Activated CD8-positive, alpha-beta memory T cell treated with anti-CD3 and anti-CD28 coated beads, Interleukin-2, amount 50 U/mL, for 1 hour (primary cell): Measurements from ENCODE around the gene RNF145.
A peak's percentile ranks its signal among the peaks of the same experiment; 100 is the strongest.
"Not testable (repeated sequence)": the region's sequence is repeated elsewhere in the genome, so short reads cannot be mapped to it uniquely, and the experiment has no call there.

Source experiments
- DNase-seq: peaks from one replicate; pipeline ENCODE4 v3.0.0-alpha.2; 2020; ENCODE audit errors: extremely low read depth

The RNF145 gene

DNA sequence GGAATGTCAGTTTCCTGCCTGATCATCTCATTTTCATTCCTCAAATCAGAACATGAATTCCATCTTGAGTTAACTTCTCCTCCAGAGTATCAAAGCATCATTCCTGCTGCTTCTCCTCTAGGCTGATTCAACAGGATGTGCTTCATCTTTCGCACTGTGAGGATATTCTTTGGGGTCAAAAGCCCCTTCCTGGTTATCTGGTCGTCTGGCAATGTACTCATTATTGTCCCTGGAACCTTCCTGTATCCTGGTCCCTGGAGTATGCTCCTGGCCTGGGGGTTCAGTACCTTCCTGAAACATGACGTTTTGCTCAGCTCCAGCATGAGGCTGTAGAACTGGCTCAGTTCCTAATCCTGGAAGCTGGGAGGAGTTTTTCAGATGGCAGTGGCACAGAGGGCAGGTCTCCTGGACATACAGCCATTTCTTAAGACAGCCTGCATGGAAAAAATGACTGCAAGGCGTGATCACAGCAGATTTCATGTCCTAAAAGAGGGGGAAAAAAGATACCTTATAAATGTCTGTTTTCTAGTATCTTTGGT is 50.7 kb downstream of the RNF145 start:
- not testable (repeated sequence) for DNase-seq

DNA sequence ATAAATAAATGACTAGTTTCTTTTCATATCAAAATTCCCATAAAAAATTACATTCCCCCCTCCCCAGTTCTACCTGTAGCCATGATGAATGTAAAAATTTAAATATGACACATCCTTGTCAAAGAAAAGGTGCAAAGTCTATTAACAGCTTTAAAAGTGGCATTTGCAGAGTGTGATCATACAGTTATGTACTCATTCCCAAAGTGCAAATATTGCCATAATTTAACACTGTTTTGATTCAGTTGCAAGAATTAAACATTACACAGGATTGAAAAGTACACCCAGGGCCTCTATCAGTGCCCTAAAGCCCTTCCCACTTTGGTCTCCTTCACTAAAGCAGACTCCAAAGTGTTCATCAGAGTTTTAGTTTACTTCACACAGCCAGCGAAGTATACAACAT is 51.8 kb downstream of the RNF145 start:
- DNase-seq, result no peak

DNA sequence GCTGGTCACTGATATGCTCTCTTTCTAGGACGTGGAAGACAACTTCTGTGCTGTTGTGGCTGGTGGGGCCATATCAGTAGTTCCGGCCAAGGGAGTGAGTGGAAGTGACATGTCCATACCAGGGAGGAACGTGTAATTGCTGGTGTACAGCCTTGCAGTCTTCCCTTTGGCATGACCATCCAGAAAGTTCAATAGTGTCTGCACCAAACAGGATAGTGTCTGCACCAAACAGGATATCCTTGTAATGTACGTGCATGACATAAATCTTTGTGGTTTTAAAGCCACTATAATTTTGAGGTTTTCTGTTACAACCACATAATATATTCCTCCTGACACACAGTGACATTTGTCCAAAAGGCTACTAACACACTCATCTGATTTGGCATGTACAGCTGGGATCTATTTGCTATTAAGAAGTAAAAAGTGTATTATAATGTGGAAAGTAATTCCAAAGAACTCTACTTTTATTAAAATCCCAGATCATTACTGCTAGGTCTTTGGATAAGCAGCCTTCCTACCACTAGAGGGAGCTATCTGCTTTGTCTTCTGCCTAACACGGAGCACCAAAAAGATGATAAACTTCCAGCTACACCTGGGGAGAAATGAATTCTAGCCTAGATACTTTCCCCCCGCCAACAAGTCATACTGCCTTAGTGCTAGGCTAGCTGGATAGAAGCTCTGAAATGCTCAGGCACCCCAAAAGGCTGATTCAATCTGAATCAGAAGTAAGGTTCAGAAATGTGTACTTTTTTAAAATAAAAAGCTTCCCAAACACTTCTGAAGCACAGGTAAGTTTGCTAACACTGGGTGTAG is 52.7 kb downstream of the RNF145 start:
- peak; percentile 8 for DNase-seq

DNA sequence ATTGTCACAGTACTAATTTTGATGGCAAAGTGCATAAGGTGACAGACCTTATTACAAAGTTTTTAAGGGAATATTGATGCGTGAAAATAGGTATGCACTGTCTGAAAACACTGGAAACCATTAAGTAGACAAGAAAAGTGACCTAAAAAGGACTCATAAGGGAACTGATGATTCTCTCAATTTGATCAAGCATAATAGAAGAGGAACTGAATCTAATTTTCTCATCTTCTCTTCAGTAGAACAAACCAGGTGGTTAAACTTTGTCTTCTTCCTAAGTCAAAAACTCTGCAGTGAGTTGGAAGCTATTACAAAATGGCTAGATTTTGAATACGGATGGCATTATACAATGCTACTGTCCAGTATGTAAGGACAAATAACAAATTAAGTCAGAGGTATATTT is 53.4 kb downstream of the RNF145 start:
- DNase-seq, result no peak

DNA sequence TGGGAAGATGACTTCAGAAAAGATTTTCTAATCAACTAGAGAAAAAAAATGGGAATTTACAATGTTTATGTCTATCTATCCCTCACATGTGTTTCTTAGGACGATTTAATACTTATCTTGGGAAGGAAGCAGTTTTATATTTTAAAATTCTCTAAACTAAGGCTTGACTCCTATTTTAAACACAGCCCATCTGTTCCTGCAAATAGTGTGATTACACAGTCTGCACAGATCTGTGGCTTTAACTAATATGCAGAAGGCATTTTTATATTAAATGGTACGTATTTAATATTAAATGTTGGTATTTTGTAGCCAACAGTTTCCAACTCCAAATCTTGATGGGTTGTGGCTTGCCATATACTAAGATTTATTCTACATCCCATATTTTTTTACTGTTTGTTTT is 56.5 kb downstream of the RNF145 start:
- DNase-seq, result no peak

DNA sequence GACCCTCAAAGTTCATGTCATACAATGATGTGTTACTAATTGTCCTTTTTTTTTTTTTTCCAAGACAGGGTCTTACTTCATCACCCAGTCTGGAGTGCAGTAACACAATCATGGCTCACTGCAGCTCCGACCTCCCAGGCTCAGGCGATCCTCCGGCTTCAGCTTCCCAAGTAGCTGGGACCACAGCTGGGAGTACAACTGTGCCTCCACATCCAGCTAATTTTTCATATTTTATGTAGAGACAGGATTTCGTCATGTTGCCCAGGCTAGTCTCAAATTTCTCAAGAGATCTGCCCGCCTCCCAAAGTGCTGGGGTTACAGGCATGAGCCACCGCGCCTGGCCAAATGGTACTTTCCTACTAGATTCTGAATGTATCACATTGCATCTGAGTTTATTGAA is 60.3 kb downstream of the RNF145 start:
- no peak for DNase-seq

DNA sequence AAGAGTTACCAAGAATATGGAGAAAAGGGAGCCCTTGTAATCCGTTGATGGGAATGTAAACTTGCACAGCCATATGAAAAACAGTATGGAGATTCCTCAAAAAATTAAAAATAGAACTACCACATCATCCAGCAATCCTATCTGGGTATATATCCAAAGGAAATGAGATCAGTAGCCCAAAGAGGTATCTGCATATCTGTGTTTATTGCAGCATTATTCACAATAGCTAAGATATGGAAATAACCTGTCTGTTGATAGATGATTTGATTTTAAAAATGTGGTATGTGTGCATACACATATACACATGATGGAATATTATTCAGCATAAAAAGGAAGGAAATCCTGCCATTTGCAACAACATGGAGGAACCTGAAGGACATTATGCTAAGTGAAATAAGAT is 61.4 kb downstream of the RNF145 start:
- no peak for DNase-seq

DNA sequence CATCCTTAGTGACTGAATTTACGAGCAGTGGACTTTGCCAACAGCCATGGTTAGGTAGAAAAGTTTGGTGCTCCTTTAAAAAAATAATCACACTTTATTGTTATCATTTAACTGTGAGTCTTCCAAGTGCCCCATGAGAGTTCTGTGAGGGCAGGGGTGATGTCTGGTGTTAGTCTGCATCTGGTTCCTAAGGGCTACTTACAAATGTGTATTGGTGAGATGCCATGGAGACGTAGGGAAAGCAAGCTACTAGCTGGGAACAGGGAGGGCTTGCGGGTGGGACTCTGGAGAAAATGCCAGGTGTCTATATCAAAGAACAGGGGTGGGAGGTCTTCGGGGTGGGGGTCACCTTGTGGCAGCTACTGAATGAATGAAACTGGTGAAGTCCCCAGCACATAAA is 62.5 kb downstream of the RNF145 start:
- DNase-seq, result no peak

DNA sequence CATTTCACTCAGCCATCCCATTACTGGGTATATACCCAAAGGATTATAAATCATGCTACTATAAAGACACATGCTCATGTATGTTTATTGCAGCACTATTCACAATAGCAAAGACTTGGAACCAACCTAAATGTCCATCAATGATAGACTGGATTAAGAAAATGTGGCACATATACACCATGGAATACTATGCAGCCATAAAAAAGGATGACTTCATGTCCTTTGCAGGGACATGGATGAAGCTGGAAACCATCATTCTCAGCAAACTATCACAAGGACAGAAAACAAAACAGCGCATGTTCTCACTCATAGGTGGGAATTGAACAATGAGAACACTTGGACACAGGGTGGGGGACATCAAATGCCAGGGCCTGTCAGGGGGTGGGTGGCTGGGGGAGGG is 64.2 kb downstream of the RNF145 start:
- DNase-seq, result not testable (repeated sequence)

DNA sequence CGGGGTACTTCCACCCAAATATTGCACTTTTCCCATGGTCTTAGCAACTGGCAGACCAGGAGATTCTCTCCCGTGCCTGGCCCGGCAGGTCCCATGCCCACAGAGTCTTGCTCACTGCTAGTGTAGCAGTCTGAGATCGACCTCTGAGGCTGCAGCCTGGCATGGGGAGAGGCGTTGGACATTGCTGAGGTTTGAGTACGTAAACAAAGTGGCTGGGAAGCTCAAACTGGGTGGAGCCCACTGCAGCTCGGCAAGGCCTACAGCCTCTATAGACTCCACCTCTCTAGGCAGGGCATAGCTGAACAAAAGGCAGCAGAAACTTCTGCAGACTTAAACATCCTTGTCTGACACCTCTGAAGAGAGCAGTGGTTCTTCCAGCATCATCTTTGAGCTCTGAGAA is 69.6 kb downstream of the RNF145 start:
- DNase-seq, result no peak

DNA sequence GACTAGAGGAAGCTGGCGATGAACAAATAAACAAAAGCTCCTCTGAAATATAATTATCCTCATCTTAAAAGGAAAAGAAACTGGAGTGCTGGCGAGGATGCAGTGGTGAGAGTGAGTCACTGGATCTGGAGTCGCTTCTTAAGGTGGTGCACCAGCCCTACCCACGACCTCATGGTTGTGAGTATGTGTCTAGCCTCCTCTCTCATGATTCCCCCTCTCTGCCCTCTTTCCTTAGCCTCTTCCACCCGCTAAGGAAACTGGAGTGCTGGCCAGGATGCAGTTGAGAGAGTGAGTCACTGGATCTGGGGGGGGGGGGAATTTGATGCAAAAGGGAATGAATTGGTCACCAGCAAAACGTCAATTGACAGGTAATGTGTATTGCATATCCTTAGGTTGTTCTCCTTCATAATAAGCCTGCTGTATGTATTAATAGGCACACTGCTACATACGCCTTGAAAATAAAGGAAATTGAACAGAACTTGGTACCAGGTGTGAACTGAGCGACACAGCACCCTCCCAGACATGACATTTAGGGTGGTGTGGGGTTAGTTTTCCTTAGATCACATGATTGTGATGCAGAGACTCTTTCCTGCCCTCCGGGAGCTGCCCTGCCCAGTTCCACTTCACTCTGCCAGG is 73.3 kb downstream of the RNF145 start:
- no peak for DNase-seq

DNA sequence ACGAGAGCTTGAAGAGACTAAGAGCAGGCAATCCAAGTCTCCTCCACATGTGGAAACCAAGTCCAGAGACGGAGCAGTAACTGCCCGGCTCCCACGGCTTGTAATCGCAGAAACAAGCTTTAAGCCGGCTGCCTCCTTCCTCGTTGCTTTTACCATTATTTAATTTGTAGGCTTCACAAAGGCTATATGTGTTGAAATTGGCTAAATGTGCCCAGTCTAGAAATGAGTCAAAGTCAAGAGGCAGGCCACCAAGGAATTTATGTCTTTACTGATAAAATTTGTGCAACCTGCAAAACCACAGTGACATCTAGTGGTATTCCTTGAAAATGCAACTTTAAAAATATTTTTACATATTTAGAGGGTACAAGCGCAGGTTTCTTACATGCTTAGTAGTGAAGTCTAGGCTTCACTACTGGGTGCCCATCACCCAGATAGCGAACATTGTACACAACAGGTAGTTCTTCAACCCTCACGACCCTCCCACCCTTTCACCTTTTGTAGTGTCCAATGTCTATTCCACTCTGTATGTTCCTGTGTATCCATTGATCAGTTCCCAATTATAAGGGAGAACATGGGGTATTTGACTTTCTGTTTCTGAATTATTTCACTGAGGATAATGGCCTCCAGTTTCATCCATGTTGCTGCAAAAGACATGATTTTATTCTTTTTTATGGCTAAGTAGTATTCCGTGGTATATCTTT is 76.2 kb downstream of the RNF145 start:
- no peak for DNase-seq

DNA sequence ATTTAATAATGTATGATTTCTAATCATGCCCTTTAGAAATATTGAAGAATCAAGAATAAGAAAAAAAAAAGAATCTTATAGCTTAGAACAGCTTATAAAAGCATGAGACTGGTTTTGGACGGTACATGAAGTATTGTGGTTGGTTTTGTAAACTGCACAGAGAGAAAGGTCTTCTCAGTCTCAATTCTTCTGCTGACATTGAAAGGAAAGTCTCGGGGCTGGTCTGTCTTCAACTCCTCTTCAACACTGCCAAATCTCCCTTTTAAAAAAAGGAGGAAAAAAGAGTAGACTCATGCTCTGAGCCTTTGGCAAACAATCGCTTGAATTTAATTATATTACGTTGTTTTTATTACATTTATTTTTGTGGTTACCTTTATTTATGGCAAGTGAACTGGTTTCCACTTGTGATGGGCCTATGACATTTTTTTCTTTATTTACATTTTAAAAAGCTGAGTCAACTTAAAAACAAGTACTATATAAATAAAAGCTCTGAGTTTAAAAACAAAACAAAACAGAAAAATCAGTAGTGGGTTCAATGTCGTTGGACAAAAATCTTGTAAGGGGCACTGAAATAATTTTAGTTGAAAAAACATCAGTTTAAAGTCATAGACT is 76.8 kb downstream of the RNF145 start:
- DNase-seq, result no peak

DNA sequence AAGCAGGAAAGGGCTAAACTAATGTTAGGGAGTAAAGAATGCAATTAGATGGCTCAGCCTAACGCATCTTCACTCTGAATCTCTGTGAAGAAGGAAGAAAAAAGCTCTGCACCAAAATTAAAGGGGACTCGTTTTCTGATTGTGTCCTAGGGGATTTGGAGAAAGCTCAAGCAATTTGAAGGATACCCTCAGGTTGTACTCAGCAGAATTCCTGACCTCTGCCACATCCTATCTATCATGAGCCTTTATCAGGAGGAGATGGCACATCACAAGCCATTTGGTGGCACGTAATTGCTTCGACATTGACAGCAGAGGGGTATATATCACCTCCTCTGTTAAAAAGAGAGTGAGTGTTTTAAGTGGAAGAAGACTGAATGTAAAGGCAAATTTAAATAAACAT is 77.4 kb downstream of the RNF145 start:
- no peak for DNase-seq

DNA sequence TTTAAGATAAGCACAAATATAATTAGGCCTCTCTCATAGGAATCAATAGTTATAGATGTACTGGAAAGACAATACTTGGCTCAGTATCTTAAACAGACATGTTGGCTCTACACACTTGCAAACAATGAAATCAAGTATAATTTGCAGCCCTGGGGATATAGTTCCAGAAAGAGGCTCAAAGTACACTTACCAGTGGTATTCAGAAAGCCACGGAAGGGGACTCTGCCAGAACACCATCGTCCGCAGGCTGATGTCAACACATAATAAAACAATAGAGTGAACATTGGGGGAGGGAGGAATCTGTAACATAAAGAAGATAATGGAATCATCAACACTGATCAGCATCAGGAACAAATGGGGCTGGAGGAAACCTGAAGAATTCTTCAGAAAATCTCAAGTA is 78.5 kb downstream of the RNF145 start:
- DNase-seq, result no peak

DNA sequence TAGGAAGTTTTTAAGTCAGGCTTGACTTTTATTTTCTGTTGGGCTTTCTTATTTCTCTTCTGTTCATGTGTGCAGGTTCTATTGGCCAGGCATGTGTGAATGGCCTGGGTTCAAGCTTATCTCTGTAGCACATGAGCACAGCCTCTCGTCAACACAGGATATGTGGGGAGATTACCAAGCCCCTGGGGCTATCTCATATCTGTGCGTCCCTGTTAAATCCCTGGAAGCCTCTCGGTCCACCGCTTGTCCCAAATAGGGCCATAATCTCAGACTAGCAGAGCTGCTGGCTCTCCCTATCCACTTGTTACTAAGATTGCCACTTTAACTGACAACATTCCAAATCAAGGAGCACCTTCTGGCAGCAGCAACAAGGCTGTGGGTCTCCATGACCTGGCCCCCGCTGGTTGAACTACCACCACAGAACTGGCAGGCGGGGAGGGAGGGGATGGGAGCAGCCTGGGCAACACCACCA is 81.2 kb downstream of the RNF145 start:
- DNase-seq, result no peak

DNA sequence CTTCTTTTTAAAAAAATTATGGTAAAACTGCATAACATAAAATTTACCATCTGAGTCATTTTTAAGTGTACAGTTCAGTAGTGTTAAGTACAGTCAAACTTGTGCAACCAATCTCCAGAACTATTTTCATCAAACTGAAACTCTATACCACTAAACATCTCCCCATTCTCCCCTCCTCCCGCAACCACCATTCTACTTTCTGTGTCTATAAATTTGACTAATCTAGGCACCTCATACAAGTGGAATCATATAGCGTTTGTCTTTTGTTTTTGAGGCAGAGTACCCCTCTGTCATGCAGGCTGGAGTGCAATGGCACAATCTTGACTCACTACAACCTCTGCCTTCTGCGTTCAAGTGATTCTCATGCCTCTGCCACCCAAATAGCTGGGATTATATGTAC is 85.7 kb downstream of the RNF145 start:
- no peak for DNase-seq

DNA sequence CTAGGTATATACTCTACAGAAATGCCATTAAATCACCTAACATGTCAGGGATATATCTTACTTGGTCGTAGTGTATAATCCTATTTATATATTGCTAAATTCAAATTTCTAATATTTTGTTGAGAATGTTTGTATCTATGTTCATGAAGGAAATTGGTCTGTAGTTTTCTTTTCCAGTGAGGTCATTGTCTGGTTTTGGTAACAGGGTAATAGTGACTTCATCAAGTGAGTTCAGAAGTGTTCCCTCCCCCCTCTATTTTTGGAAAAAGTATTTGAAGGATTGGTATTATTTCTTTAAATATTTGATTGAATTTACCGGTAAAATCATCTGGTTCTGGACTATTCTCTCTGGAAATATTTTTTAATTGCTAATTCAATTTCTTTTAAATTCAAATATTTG is 86.2 kb downstream of the RNF145 start:
- DNase-seq, result no peak

DNA sequence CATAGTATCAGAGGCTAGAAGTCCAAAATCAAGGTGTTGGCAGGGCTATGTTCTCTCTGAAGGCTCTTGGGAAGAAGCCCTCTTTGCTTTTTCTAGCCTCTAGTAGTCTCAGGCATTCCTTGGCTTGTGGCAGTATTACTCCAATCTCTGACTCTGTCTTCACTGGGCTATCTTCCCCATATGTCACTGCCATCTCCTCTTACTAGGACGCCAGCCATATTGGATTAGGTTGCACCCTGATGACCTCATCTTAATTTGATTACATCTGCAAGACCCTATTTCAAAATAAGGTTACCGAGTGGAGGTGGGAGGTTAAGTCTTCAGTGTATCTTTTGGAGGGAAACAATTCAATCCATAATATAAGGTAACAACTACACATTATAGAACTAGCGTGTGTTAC is 88.3 kb downstream of the RNF145 start:
- no peak for DNase-seq

DNA sequence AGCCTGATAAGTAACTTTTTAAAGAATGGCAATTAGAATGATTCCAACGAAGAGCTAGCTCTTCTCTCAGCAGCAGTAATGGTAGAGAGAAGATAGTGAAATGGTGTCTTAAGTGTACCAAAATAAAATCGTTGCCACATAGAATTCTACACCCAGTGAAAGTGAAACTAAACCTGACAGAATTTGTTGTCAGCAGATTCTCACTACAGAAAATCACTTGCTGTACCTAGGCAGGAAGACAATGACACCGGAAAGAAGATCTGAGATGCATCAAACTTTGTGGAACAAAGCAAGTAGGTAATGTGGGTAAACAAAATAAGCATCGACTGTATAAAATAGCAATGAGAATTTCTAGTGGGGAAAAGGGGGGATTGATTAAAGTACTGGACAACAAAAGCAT is 88.9 kb downstream of the RNF145 start:
- no peak for DNase-seq

DNA sequence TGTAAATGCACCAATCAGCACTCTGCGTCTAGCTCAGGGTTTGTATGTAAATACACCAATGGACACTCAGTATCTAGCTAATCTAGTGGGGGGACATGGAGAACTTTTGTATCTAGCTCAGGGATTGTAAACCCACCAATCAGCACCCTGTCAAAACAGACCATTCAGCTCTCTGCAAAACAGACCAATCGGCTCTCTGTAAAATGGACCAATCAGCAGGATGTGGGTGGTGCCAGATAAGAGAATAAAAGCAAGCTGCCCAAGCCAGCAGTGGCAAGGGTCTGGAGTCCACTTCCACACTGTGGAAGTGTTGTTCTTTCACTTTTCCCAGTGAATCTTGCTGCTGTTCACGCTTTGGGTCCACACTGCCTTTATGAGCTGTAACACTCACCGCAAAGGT is 89.5 kb downstream of the RNF145 start:
- not testable (repeated sequence) for DNase-seq
